ENCODE data around the gene LACTBL1. TPM values are rescaled to one million over a fixed set of nuclear protein-coding genes. Genes with fewer than 3 reads are reported as not detected.

LACTBL1 gene
- total and polyA plus RNA-seq, 3 donors from 2014 or later = 0.50 to 1.6 TPM; not detected in 1

- Histone ChIP-seq H3K4me1 (no peaks in the 10 kb centered on the region), H3K27me3 (no peaks in the 10 kb centered on the region), H3K9me3 (no peaks in the 10 kb centered on the region), H3K4me3 (no peak overlapping the region), H3K27ac (no peak overlapping the region), H3K36me3 (ENCODE audit: low read depth, missing control alignments) (no peaks in the 10 kb centered on the region)
- no peak for TF ChIP-seq POLR2A (IDR thresholded peaks at IDR 0.05)
- no peak for TF ChIP-seq CTCF (IDR thresholded peaks at IDR 0.05)
- intact Hi-C loops (cut with DNase I; ENCODE audit: low total_unique reads) = no loop called here
- no peak for DNase-seq
- 88 to 91% methylated on average over 8 to 10 of the region's 10 CpGs for WGBS, 2 donors
Observed at GRCh38 chr1:22914156-22914555, 58.5 kb downstream of the LACTBL1 start.

- intact Hi-C loops (cut with DNase I; ENCODE audit: low total_unique reads) = no loop called here
- no peak for DNase-seq
- no peak overlapping the region for H3K27ac ChIP-seq
- no peaks in the 10 kb centered on the region for H3K4me1 ChIP-seq
- no peaks in the 10 kb centered on the region for H3K9me3 ChIP-seq
- H3K27me3 ChIP-seq = no peaks in the 10 kb centered on the region
- no peaks in the 10 kb centered on the region for H3K36me3 ChIP-seq (ENCODE audit: low read depth, missing control alignments)
- no peak for TF ChIP-seq CTCF (IDR thresholded peaks at IDR 0.05)
- TF ChIP-seq POLR2A (IDR thresholded peaks at IDR 0.05) = no peak
- WGBS, 2 donors = 83 to 85% methylated on average over 24 of the region's 24 CpGs
- H3K4me3 ChIP-seq = no peak overlapping the region
Observed at GRCh38 chr1:22913421-22914141, 59.1 kb downstream of the LACTBL1 start.

- Histone ChIP-seq H3K9me3 (no peaks in the 10 kb centered on the region), H3K27ac (no peak overlapping the region), H3K36me3 (ENCODE audit: low read depth, missing control alignments) (no peaks in the 10 kb centered on the region), H3K4me1 (no peaks in the 10 kb centered on the region), H3K4me3 (no peak overlapping the region), H3K27me3 (no peaks in the 10 kb centered on the region)
- DNase-seq = no peak
- intact Hi-C loops (cut with DNase I; ENCODE audit: low total_unique reads) = no loop called here
- 88 to 95% methylated on average over 16 of the region's 16 CpGs for WGBS, 2 donors
- TF ChIP-seq CTCF (IDR thresholded peaks at IDR 0.05) (no peak), POLR2A (IDR thresholded peaks at IDR 0.05) (no peak)
Observed at GRCh38 chr1:22912311-22912710, 60.4 kb downstream of the LACTBL1 start.

GRCh38 chr1:22910986-22911651 lies 61.5 kb downstream of the LACTBL1 start:
- DNase-seq = no peak
- intact Hi-C loops (cut with DNase I; ENCODE audit: low total_unique reads) = no loop called here
- no peaks in the 10 kb centered on the region for H3K9me3 ChIP-seq
- no peak overlapping the region for H3K27ac ChIP-seq
- H3K4me3 ChIP-seq = no peak overlapping the region
- no peaks in the 10 kb centered on the region for H3K36me3 ChIP-seq (ENCODE audit: low read depth, missing control alignments)
- no peaks in the 10 kb centered on the region for H3K27me3 ChIP-seq
- TF ChIP-seq CTCF (IDR thresholded peaks at IDR 0.05) = no peak
- no peak for TF ChIP-seq POLR2A (IDR thresholded peaks at IDR 0.05)
- no peaks in the 10 kb centered on the region for H3K4me1 ChIP-seq
- 95 to 97% methylated on average over 5 of the region's 5 CpGs for WGBS, 2 donors

All from testis (tissue), 3 donors.